Stimulated activated CD8-positive, alpha-beta memory T cell treated with anti-CD3 and anti-CD28 coated beads, Interleukin-12 subunit alpha, Interleukin-12 subunit beta, amount 100 ng/mL, for 4 hours (primary cell): ENCODE measurements around the gene BUD23.
"Not testable (repeated sequence)": the region's sequence is repeated elsewhere in the genome, so short reads cannot be mapped to it uniquely, and the experiment has no call there.

Experiments
- DNase-seq: peaks from one replicate; pipeline ENCODE4 v3.0.0-alpha.2; 2020; ENCODE audit warnings: low read depth

The BUD23 gene

GRCh38 chr7:73701357-73701995 is 18.1 kb downstream of the BUD23 start:
- DNase-seq: no peak

GRCh38 chr7:73702226-73702625 is 18.8 kb downstream of the BUD23 start:
- DNase-seq: no peak

DNA sequence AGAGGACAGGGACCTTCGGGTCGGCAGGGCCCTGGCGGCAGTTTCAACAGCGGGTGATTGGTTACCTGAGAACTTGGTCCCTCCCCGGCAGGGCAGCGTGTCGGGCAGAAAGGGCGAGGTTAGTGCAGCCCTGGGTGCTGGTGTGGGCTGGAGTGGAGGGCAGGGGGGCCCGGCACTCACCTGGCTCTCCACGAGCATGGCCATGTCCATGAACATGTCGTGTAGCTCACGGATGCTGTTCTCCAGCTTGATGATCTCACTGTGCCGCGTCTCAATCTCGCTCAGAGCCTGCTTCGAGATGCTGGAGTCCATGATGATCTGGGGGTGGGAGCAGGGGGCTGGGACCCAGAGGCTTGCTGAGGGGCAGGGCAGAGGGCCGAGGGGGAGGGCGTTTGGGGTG is 19.3 kb downstream of the BUD23 start:
- DNase-seq: no peak

DNA sequence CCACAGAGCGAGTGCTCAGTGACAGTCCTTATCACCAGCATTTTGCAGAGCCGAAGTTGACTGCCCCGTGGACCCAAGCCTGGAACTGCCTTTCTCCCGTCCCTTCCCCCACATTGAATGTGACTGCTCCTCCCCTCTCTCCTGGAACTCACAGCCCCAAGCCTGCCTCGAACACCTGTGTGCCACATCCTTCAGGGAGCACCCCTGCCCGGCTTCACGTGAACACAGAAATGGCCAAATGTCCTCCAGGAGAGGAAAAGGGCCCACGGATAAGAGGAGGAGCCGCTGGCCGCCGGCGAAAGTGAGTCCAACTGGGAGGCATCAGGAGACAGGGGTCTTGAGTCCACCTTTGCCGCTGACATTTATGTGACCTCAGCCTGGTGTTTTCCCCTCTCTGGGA is 19.8 kb downstream of the BUD23 start:
- DNase-seq: no peak

DNA sequence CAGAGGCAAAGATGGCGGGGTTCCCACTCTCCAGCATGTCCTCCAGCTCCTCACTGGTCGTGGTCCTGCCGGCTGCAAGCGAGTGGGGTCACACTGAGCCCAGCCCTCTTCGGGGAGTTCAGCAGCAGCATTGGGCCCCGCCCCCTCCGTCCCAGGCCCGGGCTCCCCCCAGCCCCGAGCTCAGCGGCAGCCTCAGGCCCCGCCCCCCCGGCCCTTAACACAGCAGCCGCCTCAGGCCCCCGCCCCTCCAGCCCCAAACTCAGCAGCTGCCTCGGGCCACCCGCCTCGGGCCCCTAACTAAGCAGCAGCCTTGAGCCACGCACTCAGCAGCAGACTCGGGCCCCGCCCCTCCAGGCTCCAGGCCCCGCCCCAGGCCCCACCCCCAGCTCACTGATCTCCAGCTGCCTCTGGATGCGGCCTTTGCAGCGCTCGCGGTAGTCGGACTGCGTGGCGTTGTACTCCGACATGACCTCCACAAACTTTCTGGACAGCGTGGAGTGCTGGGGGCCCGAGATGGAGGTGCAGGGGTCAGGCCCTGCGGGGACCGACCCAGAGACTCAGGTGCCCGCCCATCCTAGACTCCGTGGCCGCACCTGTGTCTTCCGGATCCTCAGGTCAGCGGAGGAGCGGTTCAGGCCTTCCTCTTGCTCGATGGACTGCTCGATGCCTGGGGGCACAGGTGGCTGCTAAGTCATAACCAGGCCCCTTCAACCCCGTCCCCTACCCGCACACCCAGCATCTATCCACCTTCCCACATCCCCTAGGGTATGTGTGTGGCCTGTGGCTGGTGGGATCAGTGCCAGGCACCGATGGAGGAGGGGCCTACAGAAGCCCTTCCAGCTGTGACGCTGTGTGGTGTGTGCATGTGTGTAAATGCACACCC is 20.6 kb downstream of the BUD23 start:
- DNase-seq: no peak

DNA sequence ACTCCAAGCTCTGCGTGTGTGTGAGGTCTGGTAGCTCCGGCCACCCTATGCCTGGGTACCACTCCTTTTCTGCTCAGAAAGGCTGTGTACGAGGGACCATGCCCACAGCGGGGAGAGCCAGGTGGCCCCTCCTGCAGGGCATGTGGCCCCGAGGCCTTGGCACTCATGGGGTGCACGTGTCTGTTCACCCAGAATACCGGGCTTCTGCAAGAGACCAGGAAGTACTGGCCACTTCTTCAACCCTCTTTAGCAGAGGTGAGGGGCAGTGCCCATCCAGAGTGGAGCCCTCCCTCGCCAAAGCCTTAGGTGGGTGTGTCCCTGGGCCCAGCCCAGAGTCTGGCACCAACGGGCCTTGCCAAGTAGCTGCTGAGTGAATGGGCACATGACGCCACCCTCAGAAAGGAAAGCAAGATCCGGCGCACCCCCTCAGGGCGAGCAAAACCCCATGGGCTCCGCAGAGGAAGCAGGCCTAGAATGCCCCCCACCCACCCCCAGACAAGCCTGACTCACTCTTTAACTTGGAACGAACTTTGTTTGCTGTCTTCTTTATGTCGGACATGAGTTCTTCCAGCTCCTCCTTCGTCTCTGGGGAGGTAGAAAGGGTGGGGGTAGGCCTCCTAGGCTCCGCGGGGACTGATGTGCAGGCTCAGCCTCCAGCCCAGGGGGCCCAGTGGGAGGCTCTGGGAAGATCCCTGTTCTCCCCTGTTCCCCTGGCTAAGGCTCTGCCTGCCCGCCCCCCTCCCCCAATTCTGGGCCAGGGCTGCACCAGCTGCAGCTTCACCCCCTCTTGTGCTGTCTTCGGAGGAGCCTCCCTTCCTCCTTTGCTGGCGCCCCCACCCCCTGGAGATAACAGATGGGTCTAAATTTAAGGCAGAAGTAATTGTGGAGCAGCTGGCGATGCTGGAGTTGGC is 21.5 kb downstream of the BUD23 start:
- no peak for DNase-seq

DNA sequence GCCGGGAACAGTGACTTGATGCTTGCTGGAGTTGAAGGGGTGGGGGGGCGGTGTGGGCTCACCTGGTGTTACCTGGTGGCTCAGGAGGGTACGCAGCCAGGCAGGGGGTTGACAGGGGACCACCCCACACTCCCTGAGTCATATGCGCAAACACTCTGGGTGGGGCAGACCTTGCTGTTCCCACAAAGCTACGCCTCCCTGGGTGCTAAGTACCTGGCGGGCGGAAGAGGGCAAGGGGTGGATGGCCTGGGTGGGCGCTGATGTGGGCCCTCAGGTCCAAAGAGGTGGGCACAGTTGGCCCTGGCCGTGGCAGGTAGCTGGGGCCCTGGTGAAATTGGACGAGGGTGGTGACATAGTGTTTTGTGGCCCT is 22.1 kb downstream of the BUD23 start:
- DNase-seq: no peak

DNA sequence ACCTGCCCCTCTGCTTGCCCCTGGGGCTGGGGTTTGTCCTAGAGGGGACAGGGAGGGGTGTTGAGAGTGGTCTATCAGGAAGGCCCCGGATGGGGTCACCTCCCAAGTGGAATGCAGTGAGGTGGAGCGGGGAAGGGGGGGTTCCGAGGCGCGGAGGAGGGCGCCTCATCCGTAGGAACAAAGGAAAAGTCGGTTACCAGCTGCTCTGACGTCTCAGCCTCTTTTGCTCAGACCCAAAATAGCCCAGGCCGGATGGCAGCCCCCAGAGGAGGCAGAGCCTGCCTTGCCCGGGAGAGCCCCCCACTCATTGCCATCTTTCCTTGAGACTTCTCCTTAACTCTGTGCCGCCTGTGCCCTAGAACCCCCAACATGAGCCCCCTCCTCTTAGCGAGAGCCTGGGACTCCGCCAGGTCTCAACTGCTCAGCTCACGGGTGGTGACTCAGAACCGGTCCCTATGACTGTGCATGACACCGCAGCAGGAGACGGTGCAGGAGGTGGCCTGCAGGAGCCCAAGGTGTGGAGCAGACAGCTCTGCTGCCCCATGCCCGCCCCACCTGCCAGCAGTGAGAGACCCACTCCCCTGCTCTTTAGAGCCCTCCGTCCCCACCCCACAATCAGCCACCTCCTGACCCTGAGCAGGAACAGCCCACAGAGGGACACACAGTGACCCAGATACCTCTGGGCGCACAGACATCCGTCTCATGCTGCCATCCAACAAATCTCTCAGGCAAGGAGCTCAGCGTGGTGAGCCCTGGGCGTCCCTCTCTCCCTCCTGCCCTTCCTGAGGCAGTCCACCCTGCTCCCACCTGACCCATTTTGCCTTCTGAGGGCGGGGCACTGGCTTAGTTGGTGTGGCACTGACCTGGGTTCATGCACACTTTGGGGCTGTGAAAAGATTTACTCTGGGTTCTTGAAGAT is 23.0 kb downstream of the BUD23 start:
- DNase-seq: no peak

DNA sequence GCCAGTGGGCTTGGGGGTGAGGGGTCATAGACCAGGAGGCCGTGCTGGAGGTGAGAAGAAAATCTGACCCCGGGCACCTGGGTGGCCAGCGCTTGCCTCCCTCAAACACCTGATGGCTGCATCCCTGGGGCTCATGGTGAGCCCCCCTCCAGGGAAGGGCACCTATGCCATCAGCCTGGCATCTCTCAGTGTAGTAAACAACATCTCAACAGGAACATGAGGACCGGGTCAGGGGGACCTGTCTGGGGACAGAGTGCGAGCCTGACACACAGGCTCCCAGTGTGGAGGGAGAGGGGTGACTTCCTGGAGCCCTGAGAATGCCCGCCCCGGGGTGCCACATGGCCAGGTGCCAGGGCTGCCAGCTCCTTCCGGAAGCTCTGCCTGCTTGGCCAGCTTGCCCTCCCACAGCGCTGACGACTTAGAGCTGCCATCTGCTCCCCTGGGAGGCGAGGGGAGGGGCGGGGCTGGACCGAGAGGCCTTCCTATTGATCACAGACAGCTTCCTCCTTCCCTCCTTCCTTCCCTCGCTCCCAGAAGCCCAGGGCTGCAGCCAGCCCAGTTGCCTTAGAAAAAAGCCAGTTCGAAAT is 23.7 kb downstream of the BUD23 start:
- DNase-seq: no peak

GRCh38 chr7:73708961-73709549 is 25.7 kb downstream of the BUD23 start:
- DNase-seq: no peak

- DNase-seq: no peak
Measured at GRCh38 chr7:73712773-73713172, 29.4 kb downstream of the BUD23 start.

GRCh38 chr7:73713319-73713718 is 29.9 kb downstream of the BUD23 start:
- DNase-seq: not testable (repeated sequence)

- no peak for DNase-seq
Measured at GRCh38 chr7:73715648-73716317, 32.4 kb downstream of the BUD23 start.

DNA sequence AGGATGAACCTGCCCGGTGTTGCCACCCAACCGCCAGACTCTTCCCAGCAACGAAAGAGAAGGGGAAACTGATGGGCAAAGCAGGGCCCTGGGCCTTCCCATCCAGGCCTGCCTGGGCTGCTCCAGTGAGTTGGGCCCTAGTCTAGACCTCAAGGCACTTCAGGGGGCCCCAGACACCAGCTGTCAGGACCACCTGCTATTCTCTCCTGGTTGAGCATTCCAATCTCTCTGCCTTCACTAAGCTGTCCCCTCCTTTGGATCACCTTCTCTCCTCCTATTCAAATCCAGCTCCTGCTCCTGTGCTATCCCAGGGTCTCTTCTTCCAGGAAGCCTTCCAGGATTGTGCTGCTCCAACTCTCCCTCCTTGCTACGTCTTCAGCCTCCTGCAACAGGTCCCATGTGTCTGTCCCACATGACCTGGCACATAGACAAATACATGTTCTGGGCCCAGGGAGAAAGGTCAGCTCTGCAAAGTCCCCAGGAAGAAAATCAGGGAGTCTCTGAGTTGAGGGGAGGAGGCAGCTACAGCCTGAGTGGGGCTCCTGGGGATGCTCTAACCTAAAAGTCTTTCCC is 33.0 kb downstream of the BUD23 start:
- no peak for DNase-seq

- no peak for DNase-seq
Measured at GRCh38 chr7:73717025-73717807, 33.8 kb downstream of the BUD23 start.

GRCh38 chr7:73717991-73718405 is 34.6 kb downstream of the BUD23 start:
- DNase-seq: peak; percentile 69

GRCh38 chr7:73718438-73718881 is 35.1 kb downstream of the BUD23 start:
- DNase-seq: no peak

DNA sequence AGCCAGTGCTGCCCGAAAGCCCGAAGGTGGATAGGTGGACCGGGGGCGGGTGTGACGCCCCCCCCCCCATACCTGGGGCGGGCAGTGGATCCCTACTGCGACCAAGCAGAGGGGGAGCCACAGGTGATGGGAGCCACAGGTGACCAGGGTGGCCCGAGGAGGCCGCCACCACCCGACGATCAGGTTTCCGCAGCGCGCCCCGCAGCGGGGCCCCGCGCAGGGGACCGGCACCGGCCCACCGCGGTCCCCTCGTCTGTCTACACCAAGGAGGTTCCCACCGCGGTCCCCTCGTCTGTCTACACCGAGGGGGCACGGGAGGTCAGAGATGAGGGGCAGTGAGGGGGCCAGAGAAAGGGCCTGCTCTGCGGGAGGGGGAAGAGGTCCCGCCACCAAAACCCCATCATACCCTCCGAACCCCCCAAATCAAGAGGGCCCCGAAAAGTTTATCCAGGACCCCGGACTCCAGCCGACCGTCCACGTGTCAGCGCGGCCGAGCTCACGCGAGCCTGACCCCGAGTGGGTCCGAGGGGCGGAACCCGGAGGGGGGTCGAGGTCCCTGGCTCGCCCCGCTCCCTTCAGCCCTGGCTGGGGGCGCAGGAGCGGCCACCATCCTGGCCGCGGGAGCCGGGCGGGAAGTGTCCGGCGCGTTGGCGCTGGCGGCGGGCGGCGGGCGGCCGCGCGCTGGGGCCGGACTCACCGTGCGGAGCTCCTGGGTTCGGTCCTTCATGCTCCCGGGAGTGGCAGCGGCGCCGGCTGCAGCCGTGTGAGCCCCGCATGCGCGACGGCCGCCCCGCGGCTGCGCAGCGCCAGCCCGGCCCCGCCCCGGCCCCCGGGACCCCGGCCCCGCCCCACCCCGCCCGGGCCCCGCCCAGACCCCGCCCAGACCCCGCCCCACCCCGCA is 35.8 kb downstream of the BUD23 start, which contains the start of gene STX1A:
STX1A (minus strand) TSS at position 765 of the 901 bp plus-strand sequence; CDS start at position 727, 38 bp downstream.
- peak; percentile 60 for DNase-seq
